NCI-H774 (cell line): ENCODE data around the gene SLC29A1.

Experiments
- DNase-seq: peaks from one replicate; lab custom pipeline; 2025; lab: John Stamatoyannopoulos, UW

Gene SLC29A1

DNA sequence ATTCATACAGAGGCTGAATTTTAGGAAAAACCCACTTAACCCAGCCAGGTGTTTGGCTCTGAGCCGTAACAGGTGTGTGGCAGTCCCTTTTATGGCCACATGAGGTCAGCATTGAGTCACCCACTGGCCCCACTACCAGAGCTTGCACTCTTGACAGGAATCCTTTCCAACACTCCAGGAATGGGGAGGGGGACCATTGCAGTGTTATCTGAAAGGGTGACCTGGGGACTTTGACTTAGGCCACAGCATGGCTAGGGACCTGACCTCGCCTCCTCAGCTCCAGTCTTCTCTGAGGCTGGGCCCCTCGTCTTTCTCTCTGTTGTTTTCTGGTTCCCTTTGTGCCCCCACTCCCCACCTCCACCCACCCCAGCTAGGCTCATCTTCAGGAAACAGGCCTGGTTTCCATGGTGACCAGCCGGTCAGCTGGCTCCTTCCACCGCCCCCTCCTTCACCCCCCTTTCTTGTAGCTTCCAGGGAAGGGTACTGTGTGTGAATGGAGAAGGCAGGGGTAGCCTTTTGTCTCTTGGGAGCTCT lies 44.8 kb downstream of the SLC29A1 start:
- DNase-seq, result peak; percentile 21

- no peak for DNase-seq
Measured at GRCh38 chr6:44269178-44269920, 46.0 kb downstream of the SLC29A1 start.

GRCh38 chr6:44269921-44270525 lies 46.6 kb downstream of the SLC29A1 start, which contains the start of gene TMEM151B:
TMEM151B (plus strand) TSS chr6:44270450; CDS start chr6:44270743, 293 bp downstream.
- DNase-seq, result no peak

GRCh38 chr6:44270526-44271405 lies 47.4 kb downstream of the SLC29A1 start:
- no peak for DNase-seq

DNA sequence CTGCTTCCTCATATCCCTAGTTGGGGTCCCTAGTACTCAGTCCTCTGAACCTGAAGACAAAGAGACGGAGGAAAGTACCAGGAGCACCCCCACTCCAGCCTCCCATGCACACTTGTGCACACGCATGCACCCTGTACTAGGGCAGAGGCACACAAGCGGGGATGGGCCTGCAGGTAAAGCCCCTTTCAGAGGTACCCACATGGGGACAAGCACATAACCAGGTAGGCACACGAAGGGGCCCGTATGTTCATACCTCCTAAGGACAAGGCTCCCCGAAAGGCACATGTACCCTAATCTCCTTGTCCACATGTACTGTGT lies 48.0 kb downstream of the SLC29A1 start:
- no peak for DNase-seq

DNA sequence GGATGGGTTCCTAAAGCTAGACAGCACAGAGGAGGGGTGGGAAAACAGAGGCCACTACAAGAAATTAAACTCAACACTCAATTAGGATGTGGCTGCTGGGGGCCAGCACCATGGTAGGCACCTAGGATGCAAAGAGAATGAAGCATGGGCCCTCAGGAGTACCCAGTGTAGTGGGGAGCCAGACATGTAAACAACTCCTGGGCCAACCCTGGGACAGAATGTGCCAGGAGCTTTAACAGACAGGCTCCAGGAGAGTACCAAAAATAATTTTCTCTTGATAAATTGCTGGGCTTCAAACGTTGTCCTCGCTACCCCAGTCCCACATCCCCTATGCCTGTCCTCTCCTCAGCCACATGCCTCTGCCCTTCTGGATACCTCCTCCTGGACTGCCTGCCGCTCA lies 48.5 kb downstream of the SLC29A1 start:
- DNase-seq, result no peak

GRCh38 chr6:44272529-44272928 lies 49.1 kb downstream of the SLC29A1 start:
- no peak for DNase-seq

- DNase-seq, result no peak
Measured at GRCh38 chr6:44272999-44273566, 49.7 kb downstream of the SLC29A1 start.

DNA sequence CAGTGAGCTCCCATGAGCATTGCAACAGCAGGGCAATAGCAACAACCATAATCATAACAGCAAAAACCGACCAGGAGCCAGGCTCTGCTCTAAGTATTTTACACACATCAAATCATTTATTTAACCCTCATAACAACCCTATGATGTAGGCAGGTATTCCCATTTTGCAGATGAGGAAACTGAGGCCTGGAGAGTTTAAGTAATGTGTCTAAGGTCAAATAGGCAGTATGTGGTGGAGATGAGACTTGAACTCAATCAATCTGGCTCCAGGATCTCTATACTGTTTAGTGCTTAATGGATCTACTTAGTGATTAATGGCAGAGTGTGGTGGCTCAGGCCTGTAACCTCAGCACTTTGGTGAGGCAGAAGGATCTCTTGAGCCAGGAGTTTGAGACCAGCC lies 50.2 kb downstream of the SLC29A1 start:
- DNase-seq, result no peak

DNA sequence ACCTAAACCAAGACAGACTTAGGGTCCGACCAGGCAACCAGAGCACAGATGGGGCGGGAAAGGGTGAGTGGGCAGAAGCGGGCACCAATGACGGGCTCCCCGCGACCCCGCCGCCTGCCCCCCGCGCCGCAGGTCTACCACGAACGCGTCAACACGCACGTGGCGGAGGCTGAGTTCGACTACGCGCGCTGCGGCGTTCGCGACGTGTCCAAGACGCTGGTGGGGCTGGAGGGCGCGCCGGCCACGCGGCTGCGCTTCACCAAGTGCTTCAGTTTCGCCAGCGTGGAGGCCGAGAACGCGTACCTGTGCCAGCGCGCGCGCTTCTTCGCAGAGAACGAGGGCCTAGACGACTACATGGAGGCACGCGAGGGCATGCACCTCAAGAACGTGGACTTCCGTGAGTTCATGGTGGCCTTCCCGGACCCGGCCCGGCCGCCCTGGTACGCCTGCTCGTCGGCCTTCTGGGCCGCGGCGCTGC lies 51.9 kb downstream of the SLC29A1 start:
- no peak for DNase-seq

GRCh38 chr6:44275749-44276648 lies 52.6 kb downstream of the SLC29A1 start:
- DNase-seq, result peak; percentile 16

GRCh38 chr6:44276667-44277640 lies 53.6 kb downstream of the SLC29A1 start:
- no peak for DNase-seq

DNA sequence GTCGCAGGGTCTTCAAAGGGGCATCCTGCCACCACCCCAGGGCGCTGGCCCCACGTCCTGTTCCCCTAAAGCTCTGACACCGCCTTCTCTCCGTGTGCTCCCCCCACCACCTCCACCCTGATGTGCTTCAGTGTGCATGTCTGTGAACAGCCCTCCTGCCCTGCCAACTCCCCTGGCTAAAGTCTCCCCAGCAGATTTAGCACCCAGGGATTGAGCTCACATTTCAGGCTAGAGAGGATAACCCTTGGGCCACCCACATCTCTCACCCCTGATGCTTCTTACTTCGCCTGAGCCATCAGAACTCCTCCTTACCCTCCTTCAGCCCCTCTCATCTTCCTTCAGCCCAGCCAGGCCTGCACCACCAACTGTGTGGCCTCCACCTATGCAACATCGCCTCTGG lies 54.4 kb downstream of the SLC29A1 start:
- DNase-seq, result no peak

DNA sequence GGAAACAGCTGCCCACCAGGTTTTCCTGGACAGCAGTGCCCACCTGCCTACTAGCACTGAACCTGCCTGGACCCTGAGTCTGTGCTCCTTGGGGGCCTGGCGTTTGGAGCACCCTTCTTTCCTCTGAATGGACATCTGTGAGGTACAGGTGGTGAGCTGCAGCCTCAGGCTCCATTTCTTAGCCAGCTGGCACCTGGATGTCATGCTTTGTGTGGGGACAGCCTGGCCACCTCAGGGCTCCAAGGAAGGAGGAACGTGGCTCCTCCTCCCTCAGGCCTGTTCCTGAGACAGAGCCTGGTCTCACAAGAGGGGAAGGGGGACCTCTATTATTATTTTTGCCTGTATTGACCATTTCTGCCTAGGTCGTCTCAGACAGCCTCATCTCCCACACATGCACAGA lies 54.9 kb downstream of the SLC29A1 start:
- DNase-seq, result no peak

DNA sequence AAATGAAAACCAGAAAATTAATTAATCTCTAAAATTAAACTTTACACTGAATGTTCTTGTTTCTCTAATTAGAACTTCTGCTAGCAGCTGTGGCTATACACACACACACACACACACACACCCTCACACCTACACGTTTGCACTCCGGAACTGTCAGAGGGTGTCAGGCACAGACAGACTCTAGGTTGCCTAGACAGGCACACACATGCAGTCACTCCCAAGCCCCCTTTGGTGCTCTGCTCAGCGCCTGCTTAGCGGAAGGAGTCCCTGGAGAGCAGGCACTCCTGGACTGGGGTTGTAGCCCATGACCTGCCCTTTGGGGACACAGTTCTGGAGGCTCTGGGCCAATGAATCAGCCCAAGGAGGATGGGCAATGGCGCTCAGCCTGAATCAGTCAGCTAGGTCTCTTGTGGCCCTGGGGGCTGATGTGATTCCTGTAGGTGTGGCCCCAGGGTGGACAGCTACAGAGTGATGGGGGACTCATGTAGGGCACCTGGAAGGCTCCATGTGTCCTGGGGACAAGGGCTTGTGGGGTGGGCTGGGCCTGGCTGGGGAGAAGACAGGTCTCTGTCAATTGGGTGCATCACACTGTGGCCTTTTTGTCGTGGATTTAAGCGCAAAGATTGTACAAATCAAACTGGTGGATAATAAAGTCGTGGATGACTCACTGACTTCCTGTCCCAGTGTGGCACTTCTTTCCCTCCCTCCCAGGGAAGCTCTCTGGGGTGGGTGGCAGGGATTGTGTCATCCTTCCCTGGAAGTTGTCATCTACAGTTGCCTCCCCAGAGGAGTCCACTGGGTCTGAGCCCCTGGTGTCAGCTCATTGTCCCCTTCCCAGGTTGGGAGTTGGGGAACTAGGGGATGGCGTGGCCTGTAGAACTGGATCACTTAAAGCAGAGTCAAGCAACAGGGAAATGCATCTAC lies 55.6 kb downstream of the SLC29A1 start:
- DNase-seq, result no peak
